Panc1 (cell line): ENCODE data around the gene DPPA5. TPM values are rescaled to one million over a fixed set of nuclear protein-coding genes. Genes with fewer than 3 reads are reported as not detected.

Experiments used
- ATAC-seq: fragments of 200-7000 bp; cut with Tn5 transposase; 2 replicates; pipeline ENCODE4 v1.9.1; 2020; ENCODE audit warnings: mild to moderate bottlenecking, moderate library complexity
- BruUV-seq: library from RNA; stranded (reverse); fragments of 400-500 nt; replicated peaks from 2 replicates; lab custom pipeline; 2021; lab: Mats Ljungman, UMichigan
- CTCF ChIA-PET: fragments of 300-600 bp; sonication (Branson Sonifier 250); formaldehyde crosslinking; loops from one replicate; lab custom pipeline; 2022; ENCODE audit warnings: antibody characterized with exemption; lab: Charles Lee
- POLR2A ChIA-PET: fragments of 300-600 bp; sonication (Branson Sonifier 250); formaldehyde crosslinking; loops from one replicate; lab custom pipeline; 2022; ENCODE audit warnings: antibody characterized with exemption; lab: Charles Lee
- DNase-seq: peaks from one replicate; pipeline ENCODE4 v3.0.0-alpha.2; 2010; ENCODE audit warnings: low read depth, low spot score
- H3K27ac ChIP-seq: 2 replicates; pipeline ENCODE4 v1.5.1; 2011; ENCODE audit warnings: mild to moderate bottlenecking, low read length, inconsistent platforms
- H3K27me3 ChIP-seq: fragments of 200-500 bp; sonication (Bioruptor generic); 2 replicates; pipeline ENCODE4 v1.6.0; 2014; ENCODE audit warnings: low read length, inconsistent platforms; ENCODE audit not compliant: control insufficient read depth, insufficient read depth
- H3K36me3 ChIP-seq: fragments of 200-500 bp; sonication (Bioruptor generic); 2 replicates; pipeline ENCODE4 v1.5.1; 2014; ENCODE audit warnings: inconsistent platforms, mild to moderate bottlenecking, low read length, moderate library complexity; ENCODE audit not compliant: control insufficient read depth, insufficient read depth
- H3K4me1 ChIP-seq: 2 replicates; pipeline ENCODE4 v1.5.1; 2011; ENCODE audit warnings: inconsistent platforms, mild to moderate bottlenecking, low read length, moderate library complexity; ENCODE audit not compliant: control insufficient read depth, insufficient read depth
- H3K4me3 ChIP-seq, 2 experiments: 2 replicates each; pipeline ENCODE4 v1.5.1; 2011 to 2012; ENCODE audit warnings: low read depth in 2 of 2, low read length in 2 of 2, mild to moderate bottlenecking in 2 of 2, inconsistent platforms in 1 of 2, moderate library complexity in 1 of 2
- H3K9me3 ChIP-seq: fragments of 200-500 bp; sonication (Bioruptor generic); 2 replicates; pipeline ENCODE4 v1.5.1; 2014; ENCODE audit warnings: low read depth, mild to moderate bottlenecking, inconsistent platforms, low read length, moderate library complexity; ENCODE audit not compliant: control insufficient read depth, insufficient read depth
- CTCF ChIP-seq: fragments of 450-650 bp; IDR thresholded peaks from 2 replicates; pipeline ENCODE4 v1.5.1; 2017; ENCODE audit warnings: mild to moderate bottlenecking
- POLR2AphosphoS5 ChIP-seq: IDR thresholded peaks from 2 replicates; pipeline ENCODE4 v1.6.1; 2012; ENCODE audit warnings: mild to moderate bottlenecking, low read depth, low read length, moderate library complexity
- REST ChIP-seq, 2 experiments: IDR thresholded peaks; 2 replicates each; pipeline ENCODE4 v1.6.1; 2011 to 2012; ENCODE audit warnings: low read depth in 2 of 2, control low read depth in 1 of 2, low read length in 1 of 2, mild to moderate bottlenecking in 1 of 2, moderate library complexity in 1 of 2; ENCODE audit not compliant: insufficient read depth in 1 of 2
- SIN3A ChIP-seq: IDR thresholded peaks from 2 replicates; pipeline ENCODE4 v1.6.1; 2012; ENCODE audit warnings: low read depth, mild to moderate bottlenecking, low read length, moderate library complexity, borderline replicate concordance; ENCODE audit not compliant: insufficient read depth
- TCF7L2 ChIP-seq: IDR thresholded peaks from 2 replicates; pipeline ENCODE4 v1.6.1; 2011; ENCODE audit warnings: mild to moderate bottlenecking, low read depth, low read length, inconsistent platforms
- in situ Hi-C: cut with HindIII; loops from 2 replicates; pipeline ENCODE4 v1.10.0; 2016; ENCODE audit warnings: low sequenced_read_pairs, low pct_unique_long_range_greater_than_20kb
- intact Hi-C: fragments of 100-400 bp; cut with micrococcal nuclease; formaldehyde crosslinking; loops from one replicate; pipeline ENCODE4 v1.10.0; 2022; ENCODE audit not compliant: unreplicated experiment
- total RNA-seq: library from RNA; stranded (reverse); gene quantifications from one replicate; pipeline ENCODE4 v1.2.1, GENCODE V29; 2021; ENCODE audit not compliant: unreplicated experiment

Gene DPPA5
- total RNA-seq, 1 experiment from 2014 or later, result not detected

GRCh38 chr6:73369563-73369962, 15.5 kb upstream of the DPPA5 start, which contains the start of gene OOEP:
Gene OOEP (minus strand): TSS chr6:73369897. CDS start chr6:73369792, 105 bp downstream.
- H3K27me3 ChIP-seq, result no peaks in the 10 kb centered on the region
- BruUV-seq, result no TSS peak
- intact Hi-C loops, result no loop called here
- TF ChIP-seq TCF7L2 (no peak), CTCF (no peak), SIN3A (no peak), REST (IDR thresholded peaks at IDR 0.05; ENCODE audit: insufficient read depth in 1 of 2, low read depth in 2 of 2, low read length in 1 of 2) (no peak), POLR2AphosphoS5 (no peak)
- in situ Hi-C loops, result no loop called here
- no peak within 1 kb of the TSS for H3K27ac ChIP-seq
- DNase-seq, result no peak
- no peaks in the 10 kb centered on the region for H3K36me3 ChIP-seq
- no peak for ATAC-seq
- no peak within 1 kb of the TSS for H3K4me3 ChIP-seq
- no peaks in the 10 kb centered on the region for H3K4me1 ChIP-seq
- no peaks in the 10 kb centered on the region for H3K9me3 ChIP-seq
- POLR2A ChIA-PET, result no interaction called here
- CTCF ChIA-PET, result no interaction called here

DNA sequence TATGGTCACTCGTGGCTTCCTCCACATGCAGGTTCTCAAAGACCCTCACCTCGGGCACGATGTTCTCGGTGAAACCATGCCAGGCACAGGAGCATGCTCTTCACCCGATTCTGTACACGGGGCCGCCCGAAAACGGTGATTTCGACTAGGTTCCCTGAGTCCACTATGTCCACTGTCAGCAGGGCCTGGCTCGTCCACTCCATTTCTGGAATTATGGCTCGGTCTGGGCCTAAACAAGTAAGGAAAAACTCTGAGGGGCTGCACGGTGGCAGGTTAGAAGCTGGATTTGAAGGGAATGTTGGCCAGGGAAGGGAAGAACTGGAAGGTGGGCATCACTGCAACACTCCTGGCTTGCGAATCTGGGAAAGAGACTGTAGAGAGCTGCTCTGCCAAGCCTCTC, 15.1 kb upstream of the DPPA5 start:
- Histone ChIP-seq H3K27ac (no peak overlapping the region), H3K4me1 (no peaks in the 10 kb centered on the region), H3K36me3 (no peaks in the 10 kb centered on the region), H3K9me3 (no peaks in the 10 kb centered on the region), H3K27me3 (no peaks in the 10 kb centered on the region), H3K4me3 (no peak overlapping the region)
- in situ Hi-C loops, result no loop called here
- BruUV-seq, result no TSS peak
- no peak for TF ChIP-seq TCF7L2
- TF ChIP-seq REST (IDR thresholded peaks at IDR 0.05; ENCODE audit: insufficient read depth in 1 of 2, low read depth in 2 of 2, low read length in 1 of 2), result no peak
- no peak for TF ChIP-seq CTCF
- TF ChIP-seq POLR2AphosphoS5, result no peak
- no peak for TF ChIP-seq SIN3A
- CTCF ChIA-PET, result no interaction called here
- DNase-seq, result no peak
- ATAC-seq, result no peak
- POLR2A ChIA-PET, result no interaction called here
- intact Hi-C loops, result no loop called here
